Ishikawa (cell line): ENCODE measurements around the gene MIOS.

Source experiments
- CEBPB ChIP-seq: IDR thresholded peaks from 2 replicates; pipeline ENCODE4 v1.6.1; 2012
- CREB1 ChIP-seq: IDR thresholded peaks from 2 replicates; pipeline ENCODE4 v1.6.1; 2012; ENCODE audit warnings: low read depth
- EGR1 ChIP-seq: IDR thresholded peaks from 2 replicates; pipeline ENCODE4 v1.6.1; 2012
- MAX ChIP-seq: IDR thresholded peaks from 2 replicates; pipeline ENCODE4 v1.6.1; 2012
- NFIC ChIP-seq: IDR thresholded peaks from 2 replicates; pipeline ENCODE4 v1.6.1; 2012
- RAD21 ChIP-seq: IDR thresholded peaks from 2 replicates; pipeline ENCODE4 v1.6.1; 2012; ENCODE audit warnings: low read depth
- REST ChIP-seq: IDR thresholded peaks from 2 replicates; pipeline ENCODE4 v1.6.1; 2012; ENCODE audit warnings: low read depth, mild to moderate bottlenecking
- TAF1 ChIP-seq: IDR thresholded peaks from 2 replicates; pipeline ENCODE4 v1.6.1; 2012; ENCODE audit warnings: low read depth, mild to moderate bottlenecking
- TCF12 ChIP-seq: IDR thresholded peaks from 2 replicates; pipeline ENCODE4 v1.6.1; 2012; ENCODE audit warnings: low read depth
- USF1 ChIP-seq: IDR thresholded peaks from 2 replicates; pipeline ENCODE4 v1.6.1; 2012
- YY1 ChIP-seq: IDR thresholded peaks from 2 replicates; pipeline ENCODE4 v1.6.1; 2012; ENCODE audit warnings: low read depth

- TF ChIP-seq REST (no peak), YY1 (no peak), TCF12 (no peak), TAF1 (no peak), RAD21 (no peak), CREB1 (no peak), USF1 (no peak), EGR1 (no peak), NFIC (no peak), MAX (no peak), CEBPB (no peak)
These were observed 37.4 kb upstream of the MIOS start for GRCh38 chr7:7529328-7529727.
